Heart left ventricle (tissue), 13 donors: Measurements from ENCODE around the gene NPIPB5.
"Not testable (repeated sequence)": the region's sequence is repeated elsewhere in the genome, so short reads cannot be mapped to it uniquely, and the experiment has no call there.

Experiments
- POLR2A ChIP-seq, 2 donors: fragments of 450-650 bp; IDR thresholded peaks; one replicate each; pipeline ENCODE4 v1.6.1; 2017; ENCODE audit warnings: antibody characterized with exemption in 2 of 2, mild to moderate bottlenecking in 2 of 2, moderate library complexity in 2 of 2
- TF ChIP-seq, protein P1 (sequence below), 12 donors: fragments of 200-600 bp; sonication (generic) in 4 of 12; IDR thresholded peaks; one replicate each; pipeline versions ENCODE4 v1.5.0 to v1.8.0; 2018 to 2022; ENCODE audit warnings: antibody characterized with exemption in 12 of 12, mild to moderate bottlenecking in 5 of 12
- donor health status: ischemic (EF 13 %, LVEDD 7.1; RV severe dilation, severe dysfunction).
- donor health status: DM: no; HTN: yes; CAD: no.
- donor health status: DM: no; HTN: no; CAD: no.
- donor health status: ischemic (EF 25% LVEDD 6.9; RV normal size, moderate dysfunction).
- donor health status: ischemic (EF 25% LVEDD 5.7; RV mildly dilated, moderate dysfunction).
- donor health status: ischemic (EF 35%, LVEDD 5.7; RV mildly dilated, moderate dysfunction).
- donor health status: nonischemic (EF 11% LVEDD 7.7; RV severe dilation, severe dysfunction).
- donor health status: DM: yes; HTN: yes; CAD: no.
- donor health status: PGD.
- donor health status: ischemic (EF 29% LVEDD 5.4; RV normal size, mild dysfunction).
- donor health status: nonischemic (EF 23%, LVEDD 6.1; RV moderate dilation, normal function).

- TF ChIP-seq, protein P1, sequence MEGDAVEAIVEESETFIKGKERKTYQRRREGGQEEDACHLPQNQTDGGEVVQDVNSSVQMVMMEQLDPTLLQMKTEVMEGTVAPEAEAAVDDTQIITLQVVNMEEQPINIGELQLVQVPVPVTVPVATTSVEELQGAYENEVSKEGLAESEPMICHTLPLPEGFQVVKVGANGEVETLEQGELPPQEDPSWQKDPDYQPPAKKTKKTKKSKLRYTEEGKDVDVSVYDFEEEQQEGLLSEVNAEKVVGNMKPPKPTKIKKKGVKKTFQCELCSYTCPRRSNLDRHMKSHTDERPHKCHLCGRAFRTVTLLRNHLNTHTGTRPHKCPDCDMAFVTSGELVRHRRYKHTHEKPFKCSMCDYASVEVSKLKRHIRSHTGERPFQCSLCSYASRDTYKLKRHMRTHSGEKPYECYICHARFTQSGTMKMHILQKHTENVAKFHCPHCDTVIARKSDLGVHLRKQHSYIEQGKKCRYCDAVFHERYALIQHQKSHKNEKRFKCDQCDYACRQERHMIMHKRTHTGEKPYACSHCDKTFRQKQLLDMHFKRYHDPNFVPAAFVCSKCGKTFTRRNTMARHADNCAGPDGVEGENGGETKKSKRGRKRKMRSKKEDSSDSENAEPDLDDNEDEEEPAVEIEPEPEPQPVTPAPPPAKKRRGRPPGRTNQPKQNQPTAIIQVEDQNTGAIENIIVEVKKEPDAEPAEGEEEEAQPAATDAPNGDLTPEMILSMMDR (IDR thresholded peaks at IDR 0.05), result not testable (repeated sequence)
- not testable (repeated sequence) for TF ChIP-seq POLR2A (IDR thresholded peaks at IDR 0.05)
Measured at GRCh38 chr16:22546630-22547029, 35.9 kb downstream of the NPIPB5 start.
